NOMO-1 treated with dmso at 0.1 percent for 144 hours (cell line): ENCODE results near the gene THEM5.

ENCODE experiments used
- DNase-seq: peaks from one replicate; lab custom pipeline; 2025; ENCODE audit not compliant: unreplicated experiment; lab: John Stamatoyannopoulos, UW

THEM5 gene

DNA sequence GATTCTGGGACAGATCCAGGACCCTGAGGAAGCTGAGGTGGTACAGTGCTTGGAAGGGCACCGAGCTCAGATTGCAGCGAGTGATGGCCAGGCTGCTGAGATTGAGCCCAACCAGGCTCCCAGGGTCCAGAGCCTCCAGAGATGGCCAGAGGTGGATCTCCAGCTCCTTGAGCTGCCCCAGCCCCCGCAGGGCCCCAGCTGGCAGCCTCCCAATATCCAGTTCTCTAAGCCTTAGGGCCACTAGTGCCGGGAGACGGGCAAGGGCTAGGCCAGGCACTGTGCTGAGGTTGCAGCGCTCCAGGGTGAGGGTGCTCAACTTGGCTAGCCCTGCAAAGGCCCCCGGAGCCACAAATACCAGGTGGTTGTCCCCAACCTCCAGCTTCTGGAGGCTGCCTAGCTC lies 51.7 kb downstream of the THEM5 start:
- no peak for DNase-seq

DNA sequence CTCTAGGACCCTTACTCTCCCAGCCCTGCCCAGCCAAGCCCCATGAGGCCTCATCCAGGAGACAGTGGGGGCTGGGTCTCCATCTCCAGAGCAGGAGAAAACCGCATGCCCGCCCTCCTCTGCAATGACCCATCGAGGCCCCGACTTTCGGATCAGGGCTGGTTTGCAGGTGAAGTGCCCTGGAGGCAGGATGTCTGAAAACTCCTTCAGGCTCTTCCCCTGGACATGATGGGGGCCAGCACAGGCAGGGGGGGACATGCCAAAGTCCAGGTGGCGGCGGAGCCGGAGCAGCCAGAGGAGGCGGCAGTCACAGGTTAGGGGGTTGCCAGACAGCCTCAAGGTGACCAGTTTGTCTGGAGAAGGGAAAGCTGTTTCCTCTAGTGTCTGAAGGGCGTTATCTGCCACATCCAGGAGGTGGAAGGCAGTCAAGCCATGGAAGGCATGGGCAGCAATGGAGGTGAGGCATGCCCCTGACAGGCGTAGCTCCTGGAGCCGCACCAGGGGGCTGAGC lies 52.1 kb downstream of the THEM5 start:
- no peak for DNase-seq

DNA sequence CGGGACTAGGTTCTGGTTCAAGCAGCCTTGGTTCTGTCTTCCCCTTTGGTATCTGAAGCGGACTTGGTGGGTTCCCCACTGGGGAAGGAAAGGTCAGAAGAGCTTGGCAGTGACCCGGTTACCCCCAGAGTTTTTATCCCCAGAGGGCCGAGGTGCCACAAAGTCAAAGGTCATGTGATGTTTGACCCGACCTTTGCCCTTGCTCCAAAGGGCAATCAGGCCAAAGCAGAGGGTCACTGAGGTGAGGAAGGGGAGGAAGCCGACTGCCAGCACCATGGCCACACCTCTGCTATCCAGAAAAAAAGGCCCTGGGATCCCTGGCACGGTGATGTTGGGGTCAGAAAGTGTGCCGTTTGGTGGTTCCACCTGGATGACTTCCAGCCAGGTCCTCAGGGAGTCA lies 52.7 kb downstream of the THEM5 start:
- DNase-seq: no peak

DNA sequence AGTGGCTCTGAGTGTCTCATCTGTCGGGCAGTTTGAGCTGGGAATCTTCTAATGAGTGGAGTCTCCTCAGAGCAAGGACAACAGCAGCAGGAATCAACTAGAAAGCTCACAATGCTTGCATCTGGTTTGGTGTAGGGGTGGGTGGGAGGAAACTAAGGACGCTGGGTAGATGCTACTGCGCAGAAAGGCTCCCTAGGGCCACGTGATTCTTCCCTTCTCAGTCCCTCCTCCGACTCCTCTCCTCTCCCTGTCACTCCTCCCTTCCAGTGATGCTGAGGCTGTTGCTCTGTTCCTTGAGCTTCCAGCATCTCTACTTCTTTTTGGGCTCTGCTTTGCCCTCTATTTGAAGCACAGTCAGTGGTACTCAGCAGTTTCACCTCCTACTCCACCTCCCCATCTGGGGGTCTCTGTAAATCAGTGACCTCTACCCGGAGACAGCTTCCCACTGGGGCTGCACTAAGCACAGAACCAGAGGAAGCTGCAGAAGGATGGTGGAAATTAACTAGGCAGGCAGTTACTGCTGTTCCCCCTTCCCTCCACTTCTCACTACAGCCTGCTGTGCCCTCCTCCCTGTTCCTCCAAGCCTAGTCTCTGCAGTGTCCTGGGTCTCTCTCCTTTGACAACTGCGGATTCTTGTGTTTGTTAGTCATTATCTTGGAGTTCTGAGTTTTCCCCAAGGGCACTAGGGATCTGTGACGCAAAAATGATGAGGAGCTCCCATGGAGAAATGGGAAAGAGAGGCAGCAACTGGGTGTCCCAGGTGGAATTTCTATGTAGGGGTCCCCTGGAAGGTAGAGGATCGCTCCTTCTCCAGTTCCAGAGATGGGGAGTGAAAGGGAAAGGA lies 54.1 kb downstream of the THEM5 start:
- no peak for DNase-seq

DNA sequence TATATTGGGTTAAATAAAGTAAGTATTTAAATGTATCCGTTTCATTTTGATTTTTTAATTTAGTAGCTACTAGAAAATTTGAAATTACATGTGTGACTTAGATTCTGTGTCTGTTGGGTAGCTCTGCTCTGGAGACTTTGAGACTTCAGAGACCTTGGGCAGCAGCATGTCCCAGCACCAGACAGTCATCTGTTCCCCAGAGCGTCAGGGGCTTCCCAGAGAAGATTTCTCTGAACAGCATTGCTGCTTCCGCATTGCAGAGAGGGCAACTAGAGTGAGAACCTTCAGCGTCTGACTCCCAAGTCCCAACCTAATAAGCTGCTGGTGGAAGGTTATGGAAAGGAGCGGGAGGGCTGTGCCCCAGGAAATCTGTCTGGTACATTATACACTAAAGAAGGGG lies 54.9 kb downstream of the THEM5 start:
- no peak for DNase-seq
